Mononuclear cell (primary cell): Measurements from ENCODE around the gene POLR2C. TPM values are rescaled to one million over a fixed set of nuclear protein-coding genes. Genes with fewer than 3 reads are reported as not detected.

ENCODE experiments used
- H3K27me3 ChIP-seq: 2 replicates; pipeline ENCODE4 v1.6.0; 2011; ENCODE audit warnings: low read length, control low read depth; ENCODE audit not compliant: insufficient read depth
- H3K4me1 ChIP-seq: 2 replicates; pipeline ENCODE4 v1.5.1; 2011; ENCODE audit warnings: mild to moderate bottlenecking, low read length, control low read depth; ENCODE audit not compliant: insufficient read depth
- H3K4me3 ChIP-seq: 2 replicates; pipeline ENCODE4 v1.5.1; 2011; ENCODE audit warnings: mild to moderate bottlenecking, low read length, moderate library complexity
- H3K9me3 ChIP-seq: 2 replicates; pipeline ENCODE4 v1.5.1; 2011; ENCODE audit warnings: low read depth, mild to moderate bottlenecking, control low read depth, low read length
- total RNA-seq: library from RNA; depleted of rRNA; stranded (reverse); fragments of >200 nt; gene quantifications from one replicate; pipeline ENCODE4 v1.2.3, GENCODE V29; 2012

The POLR2C gene
- total RNA-seq, 1 donor: 103 TPM

DNA sequence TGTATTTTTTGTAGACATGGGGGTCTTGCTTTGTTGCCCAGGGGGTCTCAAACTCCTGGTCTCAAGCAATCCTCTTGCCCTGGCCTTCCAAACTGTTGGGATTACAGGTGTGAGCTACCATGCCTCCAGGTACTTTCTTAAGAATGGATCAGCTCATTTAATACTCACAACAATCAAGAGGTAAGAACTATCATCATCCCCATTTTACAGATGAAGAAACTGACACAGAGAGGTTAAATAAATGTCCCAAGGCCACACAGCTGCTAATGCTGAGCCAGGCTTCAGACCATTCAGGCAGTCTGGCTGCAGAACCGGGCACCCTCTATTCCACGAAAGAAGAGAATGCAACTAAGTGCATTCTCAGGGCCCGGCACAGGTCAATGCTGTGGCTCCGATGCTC, 51.9 kb downstream of the POLR2C start:
- H3K27me3 ChIP-seq: no peaks in the 10 kb centered on the region
- H3K4me1 ChIP-seq: no peaks in the 10 kb centered on the region
- H3K9me3 ChIP-seq: no peaks in the 10 kb centered on the region
- no peak overlapping the region for H3K4me3 ChIP-seq

DNA sequence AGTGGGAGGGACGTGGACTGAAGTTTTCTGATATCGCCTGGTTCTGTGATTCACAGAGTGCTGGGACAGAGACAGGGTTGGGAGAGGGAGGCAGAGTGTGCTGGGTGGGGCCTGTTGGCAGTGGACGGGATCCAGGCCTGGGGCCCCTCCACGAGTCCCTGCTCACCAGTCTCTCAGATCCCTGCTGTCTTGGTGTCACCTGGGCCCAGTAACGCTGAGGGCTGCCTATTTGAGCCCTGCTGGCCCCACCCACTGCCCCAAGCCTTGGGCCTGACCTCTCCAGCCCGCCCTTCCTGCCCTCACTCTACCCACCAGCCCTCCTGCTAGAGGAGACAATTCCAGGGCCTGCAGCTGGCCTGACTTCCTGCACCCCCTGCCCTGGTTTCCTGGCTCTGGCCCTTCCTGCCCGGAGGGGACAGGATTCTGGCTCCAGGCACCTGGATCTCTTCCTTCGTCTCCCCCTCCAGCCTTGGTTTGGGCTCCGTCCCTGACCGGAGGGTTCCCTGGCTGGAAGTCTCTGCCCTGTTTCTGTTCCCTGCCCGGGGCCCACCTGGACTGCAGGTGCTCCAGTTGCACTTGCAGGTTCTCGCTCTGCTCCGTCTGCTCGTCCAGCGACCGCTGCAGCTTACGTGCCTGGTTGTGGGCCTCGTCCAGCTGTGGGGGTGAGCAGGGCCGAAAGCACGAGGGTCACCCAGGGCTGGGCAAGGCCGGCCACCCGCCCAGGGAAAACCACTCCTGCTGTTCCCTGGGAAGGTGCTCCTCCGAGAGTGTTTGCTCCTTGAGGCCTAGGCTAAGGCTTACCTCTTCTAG, 52.5 kb downstream of the POLR2C start:
- no peak overlapping the region for H3K4me3 ChIP-seq
- H3K27me3 ChIP-seq: no peaks in the 10 kb centered on the region
- peaks cover 5% of the 10 kb centered on the region for H3K4me1 ChIP-seq
- no peaks in the 10 kb centered on the region for H3K9me3 ChIP-seq

DNA sequence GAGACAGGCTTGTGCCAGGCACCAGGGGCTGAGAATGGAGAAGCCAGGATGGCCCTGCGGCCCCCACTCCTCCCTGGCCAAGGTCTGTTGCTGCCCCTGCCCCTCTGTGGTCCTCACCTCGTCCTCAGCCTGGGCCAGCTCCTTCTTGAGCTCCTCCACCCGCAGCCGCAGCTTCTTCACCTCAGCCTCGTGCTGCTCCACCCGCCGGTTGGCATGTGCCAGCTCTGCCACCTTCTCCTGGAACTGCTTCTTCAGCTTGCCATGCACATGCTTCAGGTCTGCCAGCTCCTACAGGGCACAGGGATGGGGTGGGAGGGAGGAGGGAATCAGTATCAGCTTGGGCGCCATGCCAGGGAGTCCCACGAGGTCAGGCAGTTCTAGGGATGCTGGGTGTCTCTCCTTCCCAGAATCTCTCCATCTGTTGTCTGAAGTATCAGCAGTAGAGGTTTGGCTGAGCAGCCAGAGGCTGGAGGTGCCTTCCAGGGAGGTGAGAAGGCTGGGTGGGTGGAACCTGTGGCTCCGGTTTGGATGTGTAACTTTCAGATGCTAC, 53.8 kb downstream of the POLR2C start:
- no peaks in the 10 kb centered on the region for H3K27me3 ChIP-seq

DNA sequence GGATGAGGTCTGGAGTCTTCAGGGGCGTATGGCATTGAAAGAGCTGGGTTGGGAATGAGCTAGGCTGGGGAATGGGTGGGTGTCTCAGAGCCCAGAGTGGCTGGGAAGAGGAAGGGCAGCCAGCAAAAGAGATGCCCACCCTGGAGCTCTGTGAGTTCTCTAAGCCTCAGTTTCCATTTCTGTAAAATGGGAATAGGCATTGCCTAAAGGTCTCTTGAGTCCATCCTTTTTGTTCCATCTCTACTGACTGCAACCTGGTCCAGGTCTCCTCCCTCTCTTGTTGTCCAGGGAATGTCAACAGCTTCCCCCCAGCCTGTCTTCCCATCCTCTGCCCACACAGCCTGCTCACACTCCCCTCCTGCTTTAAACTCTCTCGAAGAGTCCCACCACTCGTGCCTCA, 54.3 kb downstream of the POLR2C start:
- Histone ChIP-seq H3K9me3 (no peaks in the 10 kb centered on the region), H3K4me1 (peaks cover 6% of the 10 kb centered on the region), H3K4me3 (no peak overlapping the region), H3K27me3 (no peaks in the 10 kb centered on the region)

More for the DNA sequence above, 53.8 kb downstream of the POLR2C start:
- H3K4me3 ChIP-seq: no peak overlapping the region
- H3K9me3 ChIP-seq: no peaks in the 10 kb centered on the region
- H3K4me1 ChIP-seq: peaks cover 6% of the 10 kb centered on the region

DNA sequence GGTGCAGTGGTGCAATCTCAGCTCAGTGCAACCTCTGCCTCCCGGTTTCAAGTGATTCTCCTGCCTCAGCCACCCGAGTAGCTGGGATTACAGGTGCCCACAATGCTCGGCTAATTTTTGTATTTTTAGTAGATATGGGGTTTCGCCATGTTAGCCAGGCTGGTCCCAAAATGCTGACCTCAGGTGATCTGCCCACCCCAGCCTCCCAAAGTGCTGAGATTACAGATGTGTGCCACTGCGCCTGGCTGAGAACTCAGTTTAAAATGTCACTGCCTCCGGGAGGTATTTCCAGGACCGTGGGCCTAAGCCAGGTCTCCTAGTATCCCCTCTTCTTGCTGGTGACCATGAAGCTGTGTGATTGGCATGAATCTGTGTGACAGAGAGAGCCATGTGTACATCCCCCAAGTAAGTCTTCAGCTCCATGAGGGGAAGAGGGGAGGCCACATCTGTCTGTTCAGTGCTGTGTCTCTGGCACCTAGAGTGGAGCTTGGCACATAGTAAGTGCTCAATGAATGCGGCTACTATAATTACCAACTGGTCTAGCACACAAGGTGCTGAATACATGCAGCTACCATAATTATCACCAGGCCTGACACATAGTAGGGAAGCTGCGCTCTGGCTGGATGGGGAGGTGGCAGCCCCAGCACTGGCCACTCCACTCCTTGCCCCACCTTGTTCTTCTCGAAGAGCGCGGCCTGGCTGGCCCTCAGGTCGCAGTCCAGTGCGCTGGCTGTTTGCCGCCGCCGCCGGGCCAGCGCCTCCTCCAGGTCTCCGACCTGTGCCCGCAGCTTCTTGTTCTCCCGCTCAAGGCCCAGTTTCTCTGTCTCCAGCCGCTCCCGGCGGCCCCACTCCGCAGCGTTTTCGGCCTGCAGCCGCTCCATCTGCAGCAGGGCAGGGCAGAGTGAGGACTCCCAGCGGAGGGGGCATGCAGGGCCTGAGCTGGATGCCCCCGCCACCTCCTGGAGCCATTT, 55.2 kb downstream of the POLR2C start:
- no peaks in the 10 kb centered on the region for H3K27me3 ChIP-seq
- H3K4me3 ChIP-seq: no peak overlapping the region
- H3K9me3 ChIP-seq: no peaks in the 10 kb centered on the region
- peaks cover 12% of the 10 kb centered on the region for H3K4me1 ChIP-seq

GRCh38 chr16:57518520-57518919, 56.0 kb downstream of the POLR2C start:
- no peaks in the 10 kb centered on the region for H3K9me3 ChIP-seq
- H3K4me1 ChIP-seq: peaks cover 15% of the 10 kb centered on the region
- no peak overlapping the region for H3K4me3 ChIP-seq
- no peaks in the 10 kb centered on the region for H3K27me3 ChIP-seq

GRCh38 chr16:57518922-57519321, 56.4 kb downstream of the POLR2C start:
- Histone ChIP-seq H3K4me3 (no peak overlapping the region), H3K9me3 (no peaks in the 10 kb centered on the region), H3K27me3 (no peaks in the 10 kb centered on the region), H3K4me1 (peaks cover 15% of the 10 kb centered on the region)

DNA sequence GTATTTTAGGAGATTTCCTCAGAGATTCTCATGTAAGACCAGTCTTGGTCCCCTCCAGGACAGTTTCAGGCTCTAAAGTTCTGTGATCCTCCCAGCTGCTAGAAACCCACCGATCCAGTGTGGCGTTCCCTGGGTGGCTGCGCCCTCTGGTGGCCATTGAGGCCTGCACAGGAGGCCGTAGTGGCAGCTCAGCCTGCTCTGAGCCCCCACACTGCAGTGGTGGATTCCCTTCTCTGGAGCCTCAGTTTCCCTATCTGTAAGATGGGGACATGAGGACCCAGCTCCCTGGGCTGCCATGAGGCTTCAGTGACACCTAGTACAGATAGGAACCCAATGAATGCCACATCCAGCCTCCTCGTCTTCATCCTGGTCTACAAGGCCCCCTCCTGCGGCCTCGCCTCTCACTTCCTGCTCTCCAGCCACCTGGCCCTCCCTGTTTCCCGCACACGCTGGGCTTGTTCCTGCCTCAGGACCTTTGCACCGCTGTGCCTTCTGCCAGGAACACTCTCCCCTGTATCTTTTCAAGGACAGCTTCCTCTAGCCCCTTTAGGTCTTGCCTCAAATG, 57.4 kb downstream of the POLR2C start:
- Histone ChIP-seq H3K9me3 (no peaks in the 10 kb centered on the region), H3K4me3 (no peak overlapping the region), H3K4me1 (peaks cover 15% of the 10 kb centered on the region), H3K27me3 (no peaks in the 10 kb centered on the region)

Other genes starting within 250 kb of the POLR2C start
- gene ARL2BP, start 217.4 kb upstream of the POLR2C start, total RNA-seq: 61.5 TPM
- gene PLLP, start 178.0 kb upstream of the POLR2C start, total RNA-seq: 0.63 TPM
- not detected for gene CCL22, start 103.9 kb upstream of the POLR2C start, total RNA-seq
- gene CX3CL1, start 90.2 kb upstream of the POLR2C start, total RNA-seq: not detected
- not detected for gene CCL17, start 57.9 kb upstream of the POLR2C start, total RNA-seq
- gene CIAPIN1, start 15.3 kb upstream of the POLR2C start, total RNA-seq: 30.6 TPM
- 5.6 TPM for gene COQ9, start 15.2 kb upstream of the POLR2C start, total RNA-seq
- 0.94 TPM for gene DOK4, start 23.8 kb downstream of the POLR2C start, total RNA-seq
- gene CCDC102A, start 73.9 kb downstream of the POLR2C start, total RNA-seq: 1.9 TPM
- 1.8 TPM for gene ADGRG5, start 80.0 kb downstream of the POLR2C start, total RNA-seq
- 12.2 TPM for gene ADGRG1, start 166.0 kb downstream of the POLR2C start, total RNA-seq
- gene ADGRG3, start 205.6 kb downstream of the POLR2C start, total RNA-seq: 1.7 TPM
- 0.63 TPM for gene DRC7, start 232.1 kb downstream of the POLR2C start, total RNA-seq